WTC11 (cell line): ENCODE data around the gene TSPAN9. TPM values are rescaled to one million over a fixed set of nuclear protein-coding genes. Genes with fewer than 3 reads are reported as not detected.

ENCODE experiments used
- ATAC-seq: fragments of 200-7000 bp; cut with Tn5 transposase; 2 replicates; pipeline ENCODE4 v1.10.0; 2021; ENCODE audit warnings: mild to moderate bottlenecking, moderate library complexity
- CTCF ChIA-PET: fragments of 300-600 bp; sonication (Branson Sonifier 250); formaldehyde crosslinking; loops from one replicate; lab custom pipeline; 2021; ENCODE audit warnings: antibody characterized with exemption; lab: Charles Lee
- POLR2A ChIA-PET: fragments of 350-600 bp; sonication (Branson Sonifier 250); formaldehyde crosslinking; loops from one replicate; lab custom pipeline; 2021; ENCODE audit warnings: antibody characterized with exemption; lab: Charles Lee
- DNase-seq: peaks from one replicate; pipeline ENCODE4 v3.0.0; 2021; ENCODE audit warnings: low spot score
- H3K27ac Mint-ChIP-seq: 2 replicates; pipeline ENCODE4 v1.8.0; 2021; ENCODE audit warnings: mixed read lengths
- H3K27me3 Mint-ChIP-seq: 2 replicates; pipeline ENCODE4 v1.8.0; 2021; ENCODE audit warnings: low read depth, mild to moderate bottlenecking, moderate library complexity, mixed read lengths
- H3K36me3 Mint-ChIP-seq: 2 replicates; pipeline ENCODE4 v1.8.0; 2021; ENCODE audit warnings: mixed read lengths
- H3K4me1 Mint-ChIP-seq: 2 replicates; pipeline ENCODE4 v1.8.0; 2022; ENCODE audit warnings: mixed read lengths
- H3K4me3 Mint-ChIP-seq: 2 replicates; pipeline ENCODE4 v1.8.0; 2021; ENCODE audit warnings: mild to moderate bottlenecking, moderate library complexity, mixed read lengths
- H3K9me3 Mint-ChIP-seq: 2 replicates; pipeline ENCODE4 v1.8.0; 2021; ENCODE audit warnings: mixed read lengths
- ATF2 ChIP-seq: sonication (generic); formaldehyde crosslinking; IDR thresholded peaks from 2 replicates; pipeline ENCODE4 v1.8.1; 2022; ENCODE audit warnings: low read depth, missing genetic modification reagents, borderline replicate concordance
- CBFB ChIP-seq: sonication (generic); formaldehyde crosslinking; IDR thresholded peaks from 2 replicates; pipeline ENCODE4 v1.8.1; 2022; ENCODE audit warnings: mild to moderate bottlenecking, low read depth, missing genetic modification reagents
- E2F1 ChIP-seq: sonication (generic); formaldehyde crosslinking; IDR thresholded peaks from 2 replicates; pipeline ENCODE4 v1.8.0; 2022; ENCODE audit warnings: mild to moderate bottlenecking, missing genetic modification reagents
- ELF4 ChIP-seq: sonication (generic); formaldehyde crosslinking; IDR thresholded peaks from 2 replicates; pipeline ENCODE4 v1.8.1; 2022; ENCODE audit warnings: low read depth, mild to moderate bottlenecking, moderate library complexity, missing genetic modification reagents
- EMX1 ChIP-seq: fragments of 250-450 bp; sonication (Bioruptor Pico); IDR thresholded peaks from 2 replicates; pipeline ENCODE4 v1.8.0; 2021; ENCODE audit warnings: mild to moderate bottlenecking
- ESRRA ChIP-seq: sonication (generic); formaldehyde crosslinking; IDR thresholded peaks from 2 replicates; pipeline ENCODE4 v1.8.1; 2022; ENCODE audit warnings: mild to moderate bottlenecking, missing genetic modification reagents, borderline replicate concordance
- FOXJ3 ChIP-seq: sonication (generic); formaldehyde crosslinking; IDR thresholded peaks from 2 replicates; pipeline ENCODE4 v1.9.0; 2021; ENCODE audit warnings: missing genetic modification reagents, mild to moderate bottlenecking, borderline replicate concordance
- IRF2 ChIP-seq: sonication (generic); formaldehyde crosslinking; IDR thresholded peaks from 2 replicates; pipeline ENCODE4 v1.8.0; 2022; ENCODE audit warnings: low read depth, missing genetic modification reagents, borderline replicate concordance
- JAZF1 ChIP-seq: fragments of 250-450 bp; sonication (Bioruptor Pico); IDR thresholded peaks from 2 replicates; pipeline ENCODE4 v1.9.0; 2021; ENCODE audit warnings: moderate library complexity, mild to moderate bottlenecking, inconsistent platforms
- MYBL2 ChIP-seq: sonication (generic); formaldehyde crosslinking; IDR thresholded peaks from 2 replicates; pipeline ENCODE4 v1.8.1; 2023; ENCODE audit warnings: mild to moderate bottlenecking, moderate library complexity, missing genetic modification reagents
- NFATC4 ChIP-seq: fragments of 250-450 bp; sonication (Bioruptor Pico); IDR thresholded peaks from 2 replicates; pipeline ENCODE4 v1.9.0; 2021; ENCODE audit warnings: mild to moderate bottlenecking
- NFE2L1 ChIP-seq: sonication (generic); formaldehyde crosslinking; IDR thresholded peaks from 2 replicates; pipeline ENCODE4 v1.8.1; 2023; ENCODE audit warnings: missing genetic modification reagents
- PRDM15 ChIP-seq: sonication (generic); formaldehyde crosslinking; IDR thresholded peaks from 2 replicates; pipeline ENCODE4 v1.8.0; 2022; ENCODE audit warnings: missing genetic modification reagents
- RELA ChIP-seq: sonication (generic); formaldehyde crosslinking; IDR thresholded peaks from 2 replicates; pipeline ENCODE4 v1.8.1; 2022; ENCODE audit warnings: missing genetic modification reagents, mild to moderate bottlenecking, borderline replicate concordance
- SMAD4 ChIP-seq: sonication (generic); formaldehyde crosslinking; IDR thresholded peaks from 2 replicates; pipeline ENCODE4 v1.8.0; 2022; ENCODE audit warnings: mild to moderate bottlenecking, missing genetic modification reagents
- TEAD4 ChIP-seq: sonication (generic); formaldehyde crosslinking; IDR thresholded peaks from 2 replicates; pipeline ENCODE4 v1.8.0; 2022; ENCODE audit warnings: mild to moderate bottlenecking, missing genetic modification reagents
- ZNF138 ChIP-seq: sonication (generic); formaldehyde crosslinking; conservative IDR thresholded peaks from 2 replicates; pipeline ENCODE4 v1.8.1; 2022; ENCODE audit warnings: mild to moderate bottlenecking, moderate library complexity, missing genetic modification reagents
- ZNF219 ChIP-seq: sonication (generic); formaldehyde crosslinking; IDR thresholded peaks from 2 replicates; pipeline ENCODE4 v1.8.0; 2023; ENCODE audit warnings: missing genetic modification reagents, mild to moderate bottlenecking, borderline replicate concordance
- ZNF317 ChIP-seq: sonication (generic); formaldehyde crosslinking; IDR thresholded peaks from 2 replicates; pipeline ENCODE4 v1.8.1; 2023; ENCODE audit warnings: low read depth, mild to moderate bottlenecking, moderate library complexity, missing genetic modification reagents, borderline replicate concordance
- ZNF416 ChIP-seq: fragments of 250-450 bp; sonication (Bioruptor Pico); IDR thresholded peaks from 2 replicates; pipeline ENCODE4 v1.9.0; 2021; ENCODE audit warnings: mild to moderate bottlenecking, inconsistent platforms
- total RNA-seq: library from RNA; stranded (reverse); gene quantifications from 3 replicates; pipeline ENCODE4 v1.2.3, GENCODE V29; 2021
- TF ChIP-seq, protein P1 (sequence below): fragments of 250-450 bp; sonication (Bioruptor Pico); IDR thresholded peaks from 2 replicates; pipeline ENCODE4 v1.9.0; 2021; ENCODE audit warnings: mild to moderate bottlenecking
- TF ChIP-seq, protein P2 (sequence below): sonication (generic); formaldehyde crosslinking; IDR thresholded peaks from 2 replicates; pipeline ENCODE4 v1.8.0; 2022; ENCODE audit warnings: mild to moderate bottlenecking, missing genetic modification reagents

The TSPAN9 gene
- total RNA-seq, 1 experiment from 2014 or later: 27.6 TPM

DNA sequence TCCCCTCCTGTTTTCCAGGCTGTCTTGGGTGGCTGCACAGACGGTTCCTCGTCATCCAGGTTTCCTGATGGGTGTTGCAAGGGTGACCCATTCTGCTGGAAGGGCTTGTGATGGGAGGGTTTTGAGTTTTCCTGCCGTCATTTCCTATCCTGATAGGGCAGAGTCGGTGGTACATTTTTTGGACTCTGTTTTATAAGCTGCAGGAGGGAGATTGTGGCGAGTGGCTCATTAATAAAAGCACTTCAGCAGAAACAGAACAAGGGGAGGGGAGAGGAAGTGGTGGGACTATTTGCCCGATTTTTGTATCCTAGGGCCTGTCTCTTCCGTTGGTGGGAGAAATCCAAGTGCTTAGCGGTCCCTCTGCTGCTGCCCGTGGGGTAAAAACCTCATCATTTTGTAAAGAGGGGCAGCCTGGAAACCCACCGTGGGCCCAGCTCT, 40.0 kb downstream of the TSPAN9 start:
- Mint-ChIP-seq H3K36me3 (no peaks in the 10 kb centered on the region), H3K4me1 (peaks cover 12% of the 10 kb centered on the region), H3K27ac (peak overlapping the region; percentile 62; the same call in 1 of the 2 replicates), H3K27me3 (no peaks in the 10 kb centered on the region; the same call in 1 of the 2 replicates), H3K9me3 (no peaks in the 10 kb centered on the region), H3K4me3 (no peak overlapping the region)
- no peak for ATAC-seq
- no peak for DNase-seq
- POLR2A ChIA-PET: no interaction called here
- TF ChIP-seq TEAD4 (CRISPR knock-in tag): no peak
- TF ChIP-seq, protein P1, sequence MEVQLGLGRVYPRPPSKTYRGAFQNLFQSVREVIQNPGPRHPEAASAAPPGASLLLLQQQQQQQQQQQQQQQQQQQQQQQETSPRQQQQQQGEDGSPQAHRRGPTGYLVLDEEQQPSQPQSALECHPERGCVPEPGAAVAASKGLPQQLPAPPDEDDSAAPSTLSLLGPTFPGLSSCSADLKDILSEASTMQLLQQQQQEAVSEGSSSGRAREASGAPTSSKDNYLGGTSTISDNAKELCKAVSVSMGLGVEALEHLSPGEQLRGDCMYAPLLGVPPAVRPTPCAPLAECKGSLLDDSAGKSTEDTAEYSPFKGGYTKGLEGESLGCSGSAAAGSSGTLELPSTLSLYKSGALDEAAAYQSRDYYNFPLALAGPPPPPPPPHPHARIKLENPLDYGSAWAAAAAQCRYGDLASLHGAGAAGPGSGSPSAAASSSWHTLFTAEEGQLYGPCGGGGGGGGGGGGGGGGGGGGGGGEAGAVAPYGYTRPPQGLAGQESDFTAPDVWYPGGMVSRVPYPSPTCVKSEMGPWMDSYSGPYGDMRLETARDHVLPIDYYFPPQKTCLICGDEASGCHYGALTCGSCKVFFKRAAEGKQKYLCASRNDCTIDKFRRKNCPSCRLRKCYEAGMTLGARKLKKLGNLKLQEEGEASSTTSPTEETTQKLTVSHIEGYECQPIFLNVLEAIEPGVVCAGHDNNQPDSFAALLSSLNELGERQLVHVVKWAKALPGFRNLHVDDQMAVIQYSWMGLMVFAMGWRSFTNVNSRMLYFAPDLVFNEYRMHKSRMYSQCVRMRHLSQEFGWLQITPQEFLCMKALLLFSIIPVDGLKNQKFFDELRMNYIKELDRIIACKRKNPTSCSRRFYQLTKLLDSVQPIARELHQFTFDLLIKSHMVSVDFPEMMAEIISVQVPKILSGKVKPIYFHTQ: no peak
- TF ChIP-seq SMAD4 (CRISPR knock-in tag): no peak
- no peak for TF ChIP-seq JAZF1
- no peak for TF ChIP-seq E2F1
- no peak for TF ChIP-seq FOXJ3 (CRISPR knock-in tag)
- TF ChIP-seq ZNF138 (CRISPR knock-in tag): no peak
- TF ChIP-seq, protein P2, sequence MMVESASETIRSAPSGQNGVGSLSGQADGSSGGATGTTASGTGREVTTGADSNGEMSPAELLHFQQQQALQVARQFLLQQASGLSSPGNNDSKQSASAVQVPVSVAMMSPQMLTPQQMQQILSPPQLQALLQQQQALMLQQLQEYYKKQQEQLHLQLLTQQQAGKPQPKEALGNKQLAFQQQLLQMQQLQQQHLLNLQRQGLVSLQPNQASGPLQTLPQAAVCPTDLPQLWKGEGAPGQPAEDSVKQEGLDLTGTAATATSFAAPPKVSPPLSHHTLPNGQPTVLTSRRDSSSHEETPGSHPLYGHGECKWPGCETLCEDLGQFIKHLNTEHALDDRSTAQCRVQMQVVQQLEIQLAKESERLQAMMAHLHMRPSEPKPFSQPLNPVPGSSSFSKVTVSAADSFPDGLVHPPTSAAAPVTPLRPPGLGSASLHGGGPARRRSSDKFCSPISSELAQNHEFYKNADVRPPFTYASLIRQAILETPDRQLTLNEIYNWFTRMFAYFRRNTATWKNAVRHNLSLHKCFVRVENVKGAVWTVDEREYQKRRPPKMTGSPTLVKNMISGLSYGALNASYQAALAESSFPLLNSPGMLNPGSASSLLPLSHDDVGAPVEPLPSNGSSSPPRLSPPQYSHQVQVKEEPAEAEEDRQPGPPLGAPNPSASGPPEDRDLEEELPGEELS (CRISPR knock-in tag): no peak
- TF ChIP-seq RELA: no peak
- CTCF ChIA-PET: interaction anchor here (1.4 to 2.4 kb wide), 2 partner anchors 44 to 91 kb away, joined by 5 to 9 read pairs; no protein-coding TSS in a partner anchor

GRCh38 chr12:3117591-3118015, 40.4 kb downstream of the TSPAN9 start:
- TF ChIP-seq PRDM15 (CRISPR knock-in tag): no peak
- Mint-ChIP-seq H3K36me3 (no peaks in the 10 kb centered on the region), H3K4me1 (peaks cover 15% of the 10 kb centered on the region), H3K27ac (no peak overlapping the region), H3K9me3 (no peaks in the 10 kb centered on the region), H3K27me3 (no peaks in the 10 kb centered on the region; the same call in 1 of the 2 replicates), H3K4me3 (no peak overlapping the region)
- DNase-seq: no peak
- ChIA-PET POLR2A (no interaction called here), CTCF (interaction anchor here (1.4 to 2.4 kb wide), 2 partner anchors 44 to 90 kb away, joined by 5 to 9 read pairs; no protein-coding TSS in a partner anchor)
- no peak for ATAC-seq

- ATAC-seq (no peak), DNase-seq (no peak)
- ChIA-PET CTCF (interaction anchor here (0.6 to 5.9 kb wide), 5 partner anchors 13 to 266 kb away, joined by 3 to 19 read pairs (median 4); no protein-coding TSS in a partner anchor), POLR2A (interaction anchor here (1.0 kb wide), 1 partner anchor 46 kb away, joined by 3 read pairs; no protein-coding TSS in a partner anchor)
- H3K27ac Mint-ChIP-seq: peak overlapping the region; percentile 19
- no peaks in the 10 kb centered on the region; the same call in 1 of the 2 replicates for H3K27me3 Mint-ChIP-seq
- no peak overlapping the region for H3K4me3 Mint-ChIP-seq
- H3K4me1 Mint-ChIP-seq: peaks cover 18% of the 10 kb centered on the region
- H3K9me3 Mint-ChIP-seq: no peaks in the 10 kb centered on the region
- H3K36me3 Mint-ChIP-seq: no peaks in the 10 kb centered on the region
- no peak for TF ChIP-seq ATF2 (CRISPR knock-in tag)
- no peak for TF ChIP-seq NFE2L1 (CRISPR knock-in tag)
- TF ChIP-seq ZNF416 (CRISPR knock-in tag): no peak
- TF ChIP-seq ZNF219 (CRISPR knock-in tag): no peak
- no peak for TF ChIP-seq MYBL2 (CRISPR knock-in tag)
- no peak for TF ChIP-seq CBFB
- no peak for TF ChIP-seq ELF4 (CRISPR knock-in tag)
- no peak for TF ChIP-seq EMX1 (CRISPR knock-in tag)
- no peak for TF ChIP-seq ESRRA (CRISPR knock-in tag)
- no peak for TF ChIP-seq IRF2 (CRISPR knock-in tag)
- TF ChIP-seq ZNF317 (CRISPR knock-in tag): no peak
- no peak for TF ChIP-seq NFATC4 (CRISPR knock-in tag)
Measured at GRCh38 chr12:3119192-3119755, 42.1 kb downstream of the TSPAN9 start.
